OCI-LY1 (cell line): ENCODE data around the gene AGFG1.

Experiments used
- EZH2 ChIP-seq: fragments of 200-600 bp; sonication (generic), shearing (Covaris generic); IDR thresholded peaks from 2 replicates; pipeline ENCODE4 v1.8.0; 2017; ENCODE audit warnings: borderline replicate concordance, mixed run types, mild to moderate bottlenecking, antibody characterized with exemption, low read length, moderate library complexity, mixed read lengths
- TF ChIP-seq, protein P1 (sequence below): fragments of 200-600 bp; sonication (generic), shearing (Covaris generic); IDR thresholded peaks from 2 replicates; pipeline ENCODE4 v1.5.1; 2017; ENCODE audit warnings: mild to moderate bottlenecking, antibody characterized with exemption, low read length, moderate library complexity, mixed read lengths

DNA sequence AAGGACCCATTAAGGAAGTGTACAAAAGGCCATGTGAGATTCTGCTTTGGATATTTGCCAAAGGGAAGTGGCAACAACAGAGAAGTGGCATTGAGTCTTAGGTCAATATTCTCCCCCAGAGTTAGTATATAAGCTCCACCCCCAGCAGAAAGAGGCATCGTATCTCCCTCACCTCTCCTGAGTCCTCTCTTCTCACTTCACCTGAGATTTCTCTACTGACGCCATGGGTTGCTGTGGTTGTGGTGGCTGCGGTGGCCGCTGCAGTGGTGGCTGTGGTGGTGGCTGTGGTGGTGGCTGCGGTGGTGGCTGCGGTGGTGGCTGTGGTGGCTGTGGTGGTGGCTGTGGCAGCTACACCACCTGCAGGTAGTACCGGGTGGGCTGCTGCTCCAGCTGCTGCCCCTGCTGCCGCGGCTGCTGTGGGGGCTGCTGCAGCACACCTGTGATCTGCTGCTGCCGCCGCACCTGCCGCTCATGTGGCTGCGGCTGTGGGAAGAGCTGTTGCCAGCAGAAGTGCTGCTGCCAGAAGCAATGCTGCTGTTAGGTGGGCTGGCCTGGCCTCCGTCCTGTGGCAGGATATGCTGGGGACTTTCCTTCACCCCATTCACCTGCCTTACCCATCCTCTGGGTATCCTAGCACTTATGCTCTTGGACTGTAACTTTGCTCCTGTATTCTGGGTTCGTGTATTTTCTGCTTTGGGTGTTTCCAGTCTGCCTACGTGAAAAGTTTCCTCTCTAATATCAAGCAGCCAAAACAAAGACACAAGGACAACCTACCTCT is 136.8 kb downstream of the AGFG1 start:
- TF ChIP-seq, protein P1, sequence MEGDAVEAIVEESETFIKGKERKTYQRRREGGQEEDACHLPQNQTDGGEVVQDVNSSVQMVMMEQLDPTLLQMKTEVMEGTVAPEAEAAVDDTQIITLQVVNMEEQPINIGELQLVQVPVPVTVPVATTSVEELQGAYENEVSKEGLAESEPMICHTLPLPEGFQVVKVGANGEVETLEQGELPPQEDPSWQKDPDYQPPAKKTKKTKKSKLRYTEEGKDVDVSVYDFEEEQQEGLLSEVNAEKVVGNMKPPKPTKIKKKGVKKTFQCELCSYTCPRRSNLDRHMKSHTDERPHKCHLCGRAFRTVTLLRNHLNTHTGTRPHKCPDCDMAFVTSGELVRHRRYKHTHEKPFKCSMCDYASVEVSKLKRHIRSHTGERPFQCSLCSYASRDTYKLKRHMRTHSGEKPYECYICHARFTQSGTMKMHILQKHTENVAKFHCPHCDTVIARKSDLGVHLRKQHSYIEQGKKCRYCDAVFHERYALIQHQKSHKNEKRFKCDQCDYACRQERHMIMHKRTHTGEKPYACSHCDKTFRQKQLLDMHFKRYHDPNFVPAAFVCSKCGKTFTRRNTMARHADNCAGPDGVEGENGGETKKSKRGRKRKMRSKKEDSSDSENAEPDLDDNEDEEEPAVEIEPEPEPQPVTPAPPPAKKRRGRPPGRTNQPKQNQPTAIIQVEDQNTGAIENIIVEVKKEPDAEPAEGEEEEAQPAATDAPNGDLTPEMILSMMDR, result no peak
- TF ChIP-seq EZH2, result no peak
